Frontal cortex (tissue), 1 donor: ENCODE data around the gene TMEM202. TPM values are rescaled to one million over a fixed set of nuclear protein-coding genes. Genes with fewer than 3 reads are reported as not detected.

Experiments used
- total RNA-seq: library from RNA; depleted of rRNA; stranded (reverse); fragments of >200 nt; gene quantifications from one replicate; pipeline ENCODE4 v1.2.3, GENCODE V29; 2014

The TMEM202 gene
- total RNA-seq, 1 donor from 2014 or later = not detected

Other genes with a start within 250 kb of the TMEM202 start
- gene GRAMD2A, start 200.5 kb upstream of the TMEM202 start, total RNA-seq = 1.2 TPM
- gene PKM, start 167.1 kb upstream of the TMEM202 start, total RNA-seq = 285 TPM
- gene PARP6, start 125.8 kb upstream of the TMEM202 start, total RNA-seq = 55.4 TPM
- 11.4 TPM for gene CELF6, start 78.1 kb upstream of the TMEM202 start, total RNA-seq
- 30.6 TPM for gene HEXA, start 22.3 kb upstream of the TMEM202 start, total RNA-seq
- 31.4 TPM for gene ARIH1, start 76.0 kb downstream of the TMEM202 start, total RNA-seq